GM12873 (cell line): ENCODE results near the gene MAN1C1.

ENCODE experiments used
- TF ChIP-seq, protein P1 (sequence below): IDR thresholded peaks from 2 replicates; pipeline ENCODE4 v1.5.1; 2012; ENCODE audit warnings: low read depth, mild to moderate bottlenecking, moderate library complexity, low read length, control low read depth; ENCODE audit not compliant: insufficient read depth; ENCODE audit errors: missing control alignments

Gene MAN1C1

DNA sequence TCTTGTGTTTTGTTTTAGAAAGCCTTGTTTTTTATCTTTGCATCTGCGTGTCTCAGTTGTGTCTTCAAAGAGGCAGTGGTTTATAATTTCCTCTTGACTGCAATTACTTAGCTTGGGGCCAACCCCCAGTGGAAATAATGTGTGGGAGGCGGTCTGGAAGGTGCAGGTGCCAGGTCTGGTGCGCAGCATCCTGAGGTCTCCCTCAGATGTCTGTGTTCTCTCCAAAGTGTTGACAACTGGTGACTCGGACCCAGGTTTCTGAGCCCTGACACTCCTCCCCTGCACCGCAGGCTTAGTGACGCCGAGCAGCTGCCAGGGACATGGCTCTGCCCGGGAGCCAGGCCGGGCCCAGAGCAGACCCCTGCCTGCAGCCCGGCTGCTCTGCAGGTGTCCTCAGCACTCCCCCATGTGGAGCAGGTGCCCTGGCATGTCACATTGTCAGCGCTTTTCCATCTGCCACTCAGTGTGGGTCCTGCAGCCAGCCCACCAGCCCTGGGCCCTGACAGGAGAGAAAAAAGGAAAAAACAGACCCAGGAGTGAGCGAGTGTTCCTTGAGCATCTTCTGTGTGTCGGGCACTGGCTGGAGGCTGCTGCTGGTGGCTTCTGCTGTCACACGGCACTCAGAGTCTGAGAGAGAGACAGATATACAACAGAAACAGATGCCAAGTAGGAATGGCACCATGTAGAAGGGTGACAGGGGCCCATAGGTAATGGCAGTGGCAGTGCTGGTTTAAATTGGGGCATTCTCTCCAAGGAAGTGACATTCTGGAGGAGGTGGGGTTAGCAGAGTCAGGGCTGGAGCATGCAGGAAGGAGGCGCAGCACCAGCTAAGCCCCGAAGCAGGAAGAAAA lies 158.6 kb downstream of the MAN1C1 start:
- TF ChIP-seq, protein P1, sequence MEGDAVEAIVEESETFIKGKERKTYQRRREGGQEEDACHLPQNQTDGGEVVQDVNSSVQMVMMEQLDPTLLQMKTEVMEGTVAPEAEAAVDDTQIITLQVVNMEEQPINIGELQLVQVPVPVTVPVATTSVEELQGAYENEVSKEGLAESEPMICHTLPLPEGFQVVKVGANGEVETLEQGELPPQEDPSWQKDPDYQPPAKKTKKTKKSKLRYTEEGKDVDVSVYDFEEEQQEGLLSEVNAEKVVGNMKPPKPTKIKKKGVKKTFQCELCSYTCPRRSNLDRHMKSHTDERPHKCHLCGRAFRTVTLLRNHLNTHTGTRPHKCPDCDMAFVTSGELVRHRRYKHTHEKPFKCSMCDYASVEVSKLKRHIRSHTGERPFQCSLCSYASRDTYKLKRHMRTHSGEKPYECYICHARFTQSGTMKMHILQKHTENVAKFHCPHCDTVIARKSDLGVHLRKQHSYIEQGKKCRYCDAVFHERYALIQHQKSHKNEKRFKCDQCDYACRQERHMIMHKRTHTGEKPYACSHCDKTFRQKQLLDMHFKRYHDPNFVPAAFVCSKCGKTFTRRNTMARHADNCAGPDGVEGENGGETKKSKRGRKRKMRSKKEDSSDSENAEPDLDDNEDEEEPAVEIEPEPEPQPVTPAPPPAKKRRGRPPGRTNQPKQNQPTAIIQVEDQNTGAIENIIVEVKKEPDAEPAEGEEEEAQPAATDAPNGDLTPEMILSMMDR = no peak

DNA sequence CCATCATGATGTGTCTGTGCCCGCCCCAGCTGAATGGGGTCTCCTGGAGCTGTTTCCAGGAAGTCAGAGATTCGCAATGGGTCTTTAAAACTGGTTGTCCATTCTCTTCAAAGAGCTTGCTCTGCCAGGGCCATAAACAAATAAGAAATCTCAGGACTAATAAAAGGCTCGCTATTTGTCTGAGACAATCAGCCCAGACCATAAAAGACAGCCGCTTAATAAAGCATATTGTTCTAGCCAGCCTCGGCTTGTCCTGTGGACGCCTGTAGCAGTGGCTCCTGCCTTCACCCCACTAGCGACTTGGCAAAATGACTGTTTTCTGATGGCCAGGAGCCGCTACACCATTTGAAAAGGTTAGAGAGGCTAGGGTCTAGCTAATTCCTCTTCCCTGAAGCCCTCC lies 162.8 kb downstream of the MAN1C1 start:
- TF ChIP-seq, protein P1 = no peak

DNA sequence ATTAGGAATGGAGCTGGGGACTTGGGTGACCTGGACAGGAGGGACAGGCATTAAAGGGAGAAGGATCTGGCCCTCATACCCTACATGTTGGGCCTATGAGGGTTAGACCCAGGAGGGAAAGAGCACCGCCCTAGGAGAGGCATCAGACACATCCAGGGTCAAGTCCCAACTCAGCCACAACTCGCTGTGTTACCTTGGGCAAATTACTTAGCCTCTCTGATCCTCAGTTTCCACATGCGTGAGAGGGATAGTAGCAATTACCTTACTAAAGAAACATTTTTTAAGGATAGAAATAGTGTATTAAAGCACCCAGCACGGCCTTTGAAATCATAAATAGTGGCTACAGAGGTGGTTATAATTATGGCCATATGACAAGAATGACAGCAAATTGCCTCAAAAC lies 163.3 kb downstream of the MAN1C1 start:
- TF ChIP-seq, protein P1 = no peak

DNA sequence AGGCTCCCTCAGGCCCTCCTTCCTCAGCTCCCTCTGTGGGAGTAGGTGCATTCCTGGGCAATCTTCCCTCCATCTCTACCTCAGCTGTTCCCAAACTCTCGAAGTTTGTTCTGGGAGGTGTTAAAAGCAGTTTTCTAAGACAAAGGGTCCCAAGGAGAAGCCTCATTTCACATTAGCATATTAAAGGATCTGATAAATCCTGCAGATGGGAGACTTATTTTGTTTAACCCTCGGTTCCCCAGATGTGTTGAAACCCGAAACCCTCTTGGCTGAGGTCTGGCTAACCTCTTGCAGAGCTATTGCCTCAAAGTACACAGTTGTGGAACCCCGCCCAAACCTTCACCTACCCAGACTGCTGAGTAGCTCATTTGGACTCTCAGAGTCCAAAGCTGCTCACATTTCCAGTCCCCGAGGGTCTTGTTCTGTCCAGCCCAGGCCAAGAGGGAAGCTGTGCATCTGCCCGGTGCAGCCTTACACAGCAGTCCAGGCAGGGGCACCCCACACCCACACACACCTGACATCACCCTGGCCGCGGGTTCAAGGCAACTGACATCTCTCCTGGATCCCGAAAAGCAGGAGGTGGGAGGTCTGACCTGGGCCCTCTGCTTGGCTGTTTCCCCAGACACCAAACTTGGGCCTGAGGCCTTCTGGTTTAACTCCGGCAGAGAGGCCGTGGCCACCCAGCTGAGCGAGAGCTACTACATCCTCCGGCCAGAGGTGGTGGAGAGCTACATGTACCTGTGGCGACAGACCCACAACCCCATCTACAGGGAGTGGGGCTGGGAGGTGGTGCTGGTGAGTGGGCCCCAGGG lies 163.9 kb downstream of the MAN1C1 start:
- TF ChIP-seq, protein P1 = no peak

DNA sequence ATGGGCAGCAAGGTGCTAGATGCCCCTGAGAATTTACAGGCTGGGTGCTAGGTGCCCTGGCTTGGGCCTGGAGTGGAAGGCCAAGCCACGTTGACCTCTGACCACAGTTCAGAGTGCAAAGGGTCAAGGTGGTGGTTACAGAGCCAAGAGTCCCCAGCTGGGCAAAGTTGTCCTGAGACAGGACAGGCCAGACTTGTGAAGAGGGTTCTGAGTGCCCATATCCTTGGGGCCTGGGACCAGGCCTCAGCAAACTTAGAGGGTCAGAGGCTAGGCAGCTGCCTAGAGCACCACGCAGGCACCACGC lies 164.5 kb downstream of the MAN1C1 start:
- TF ChIP-seq, protein P1 = no peak

DNA sequence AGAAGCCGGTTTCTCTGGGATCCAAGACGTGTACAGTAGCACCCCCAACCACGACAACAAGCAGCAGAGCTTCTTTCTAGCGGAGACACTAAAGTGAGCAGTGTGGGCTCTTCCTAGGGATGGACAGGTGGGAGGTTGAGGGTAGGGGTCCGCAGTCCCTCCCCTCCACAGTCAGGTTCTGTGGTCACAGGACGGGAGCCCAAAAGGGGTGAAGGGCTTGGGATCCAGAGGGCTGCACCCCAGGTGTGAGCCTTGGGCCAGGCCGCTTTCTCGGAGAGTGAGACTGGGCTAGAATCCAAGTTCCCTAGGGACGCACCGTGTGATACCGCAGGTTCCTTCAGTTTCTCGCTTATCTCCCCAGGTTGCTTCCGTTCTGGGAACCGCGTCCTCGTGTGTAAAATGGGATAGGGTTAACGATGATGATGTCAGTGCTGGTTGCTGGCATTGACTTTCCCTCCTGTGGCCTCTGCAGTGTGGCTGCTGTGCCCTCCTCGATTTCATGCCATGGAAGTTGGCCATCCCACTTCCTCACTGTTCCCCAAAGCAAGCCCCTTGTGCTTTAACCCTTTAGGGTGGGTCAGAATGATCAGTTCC lies 166.1 kb downstream of the MAN1C1 start:
- TF ChIP-seq, protein P1 = no peak

DNA sequence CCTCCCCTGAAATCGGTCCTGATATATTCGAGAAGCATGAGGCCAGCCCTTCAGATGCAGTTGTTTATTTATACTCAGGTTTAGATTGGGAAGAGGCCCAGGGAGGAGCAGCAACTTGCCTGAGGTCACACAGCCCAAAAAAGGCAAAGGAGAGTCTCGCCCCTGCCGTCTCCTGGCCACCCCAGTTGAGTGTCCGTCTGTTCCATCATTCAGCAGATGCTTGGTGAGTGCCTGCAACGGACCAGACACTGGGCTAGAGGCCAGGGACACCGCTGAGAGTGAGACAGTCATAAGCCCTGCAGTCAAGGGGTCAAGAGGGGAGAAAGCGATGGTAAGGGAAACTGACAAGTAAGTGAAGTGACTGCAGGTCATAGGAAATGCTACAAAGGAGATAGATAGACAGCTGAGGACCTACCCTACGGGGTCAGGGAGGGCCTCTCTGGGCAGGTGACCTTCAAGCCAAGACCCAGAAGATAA lies 168.0 kb downstream of the MAN1C1 start:
- TF ChIP-seq, protein P1 = no peak
